K562 (cell line): ENCODE results near the gene HSPA1L. TPM values are rescaled to one million over a fixed set of nuclear protein-coding genes. Genes with fewer than 3 reads are reported as not detected.

Source experiments
- CREB3L1 ChIP-seq: fragments of 450-650 bp; IDR thresholded peaks from 2 replicates; pipeline ENCODE4 v1.6.1; 2014; ENCODE audit warnings: low read depth, mild to moderate bottlenecking, moderate library complexity, borderline replicate concordance
- NFYB ChIP-seq: IDR thresholded peaks from 2 replicates; pipeline ENCODE4 v1.6.1; 2011; ENCODE audit warnings: mild to moderate bottlenecking, moderate library complexity; ENCODE audit not compliant: insufficient read length; ENCODE audit errors: extremely low read depth
- POLR2AphosphoS2 ChIP-seq: IDR thresholded peaks from 2 replicates; pipeline ENCODE4 v1.6.1; 2012; ENCODE audit warnings: low read length, improper control_type of control experiment
- SIN3B ChIP-seq: fragments of 450-650 bp; IDR thresholded peaks from 2 replicates; pipeline ENCODE4 v1.6.1; 2017; ENCODE audit warnings: low read depth, mild to moderate bottlenecking, moderate library complexity
- STAT6 ChIP-seq: sonication (generic); formaldehyde crosslinking; IDR thresholded peaks from 2 replicates; pipeline ENCODE4 v1.8.1; 2023; ENCODE audit warnings: mild to moderate bottlenecking, missing genetic modification reagents
- TRIM25 ChIP-seq: fragments of 450-650 bp; IDR thresholded peaks from 2 replicates; pipeline ENCODE4 v1.7.0; 2016; ENCODE audit warnings: borderline replicate concordance
- ZHX1 ChIP-seq: fragments of 150-350 bp; conservative IDR thresholded peaks from 2 replicates; pipeline ENCODE4 v1.6.1; 2014; ENCODE audit warnings: low read length
- ZNF274 ChIP-seq: IDR thresholded peaks from 2 replicates; pipeline ENCODE4 v1.6.1; 2011; ENCODE audit warnings: low read depth, mild to moderate bottlenecking, low read length, moderate library complexity, borderline replicate concordance
- ZNF431 ChIP-seq: sonication (generic); formaldehyde crosslinking; IDR thresholded peaks from 2 replicates; pipeline ENCODE4 v1.8.0; 2022; ENCODE audit warnings: mild to moderate bottlenecking, missing genetic modification reagents
- ZNF655 ChIP-seq: fragments of 250-450 bp; sonication (Bioruptor Pico); IDR thresholded peaks from 2 replicates; pipeline ENCODE4 v1.5.0; 2021
- polyA plus RNA-seq, 8 experiments: library from polyadenylated mRNA; depleted of rRNA in 4 of 8; stranded (reverse) in 5 of 8; unstranded in 3 of 8; fragments of >200 nt; fragmentation: Nextera tagmentation in 2 of 8; fragmentation: Illumina TruSeq in 1 of 8; extraction: Ambion mirVana in 2 of 8; extraction: Trizol in 1 of 8; gene quantifications; 2 replicates each; pipeline versions ENCODE4 v1.2.1 to v1.2.3, GENCODE V29; 2011 to 2014; ENCODE audit warnings: inconsistent platforms in 1 of 8, missing spikeins in 1 of 8
- total RNA-seq, 7 experiments: library from RNA; depleted of rRNA in 6 of 7; stranded (reverse); fragments of >200 nt in 6 of 7; fragmentation: Illumina TruSeq in 2 of 7; extraction: Trizol in 2 of 7; gene quantifications; 2 replicates each; pipeline versions ENCODE4 v1.2.1 to v1.2.3, GENCODE V29; 2011 to 2021; ENCODE audit warnings: low replicate concordance in 1 of 7
- TF ChIP-seq, protein P1 (sequence below): fragments of 450-650 bp; conservative IDR thresholded peaks from 2 replicates; pipeline ENCODE4 v1.6.1; 2016; ENCODE audit warnings: missing genetic modification characterization, low read depth, mild to moderate bottlenecking, missing compliant biosample characterization, moderate library complexity
- TF ChIP-seq, protein P2 (sequence below): fragments of 250-450 bp; sonication (Bioruptor Pico); IDR thresholded peaks from 2 replicates; pipeline ENCODE4 v1.4.0; 2020; ENCODE audit warnings: mild to moderate bottlenecking

Gene HSPA1L
- total and polyA plus RNA-seq, 9 of the 15 experiments (the other 6 are each of a cell fraction or from before 2014, with no cell fraction given) = 0.14 to 2.1 (median 1.3) TPM

DNA sequence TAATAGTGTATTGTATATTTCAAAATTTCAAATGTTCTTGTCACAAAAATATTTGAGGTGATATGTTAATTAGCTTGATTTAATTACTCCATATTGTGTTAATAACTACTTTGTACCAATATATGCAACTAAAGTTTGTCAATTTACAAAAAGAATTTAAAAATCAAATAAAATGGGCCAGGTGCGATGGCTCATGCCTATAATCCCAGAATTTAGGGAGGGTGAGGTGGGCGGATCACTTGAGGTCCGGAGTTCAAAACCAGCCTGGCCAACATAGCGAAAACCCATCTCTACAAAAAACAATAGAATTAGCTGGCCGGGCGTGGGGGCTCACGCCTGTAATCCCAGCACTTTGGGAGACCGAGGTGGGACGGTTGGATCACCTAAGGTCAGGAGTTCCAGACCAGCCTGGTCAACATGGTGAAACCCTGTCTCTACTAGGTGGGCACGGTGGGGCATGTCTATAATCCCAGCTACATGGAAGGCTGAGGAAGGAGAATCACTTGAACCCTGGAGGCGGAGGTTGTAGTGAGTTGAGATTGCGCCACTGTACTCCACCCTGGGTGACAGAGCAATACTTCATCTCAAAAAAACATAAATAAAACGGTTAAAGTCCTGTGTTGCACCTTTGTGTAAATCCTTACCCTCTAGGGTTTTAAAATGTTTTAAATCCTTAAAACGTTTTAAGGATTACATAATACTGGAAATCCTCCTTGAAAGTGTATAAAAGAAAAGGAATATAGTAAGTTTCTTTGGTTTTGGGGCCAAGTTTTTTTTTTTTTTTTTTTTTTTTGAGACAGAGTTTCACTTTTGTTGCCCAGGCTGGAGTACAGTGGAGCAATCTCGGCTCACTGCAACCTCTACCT, 16.5 kb upstream of the HSPA1L start (continued):
- TF ChIP-seq STAT6 (CRISPR knock-in tag) (no peak), ZNF655 (CRISPR knock-in tag) (no peak), SIN3B (no peak), CREB3L1 (no peak), NFYB (no peak), ZHX1 (no peak), ZNF274 (no peak), ZNF431 (CRISPR knock-in tag) (0 out of 2 replicates have a peak, but pooled peaks have one; percentile 33), POLR2AphosphoS2 (peak; percentile 57; the same call in 1 of the 2 replicates), TRIM25 (0 out of 2 replicates have a peak, but pooled peaks have one; percentile 29)
- TF ChIP-seq, protein P1, sequence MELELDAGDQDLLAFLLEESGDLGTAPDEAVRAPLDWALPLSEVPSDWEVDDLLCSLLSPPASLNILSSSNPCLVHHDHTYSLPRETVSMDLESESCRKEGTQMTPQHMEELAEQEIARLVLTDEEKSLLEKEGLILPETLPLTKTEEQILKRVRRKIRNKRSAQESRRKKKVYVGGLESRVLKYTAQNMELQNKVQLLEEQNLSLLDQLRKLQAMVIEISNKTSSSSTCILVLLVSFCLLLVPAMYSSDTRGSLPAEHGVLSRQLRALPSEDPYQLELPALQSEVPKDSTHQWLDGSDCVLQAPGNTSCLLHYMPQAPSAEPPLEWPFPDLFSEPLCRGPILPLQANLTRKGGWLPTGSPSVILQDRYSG (tag) = no peak
- TF ChIP-seq, protein P2, sequence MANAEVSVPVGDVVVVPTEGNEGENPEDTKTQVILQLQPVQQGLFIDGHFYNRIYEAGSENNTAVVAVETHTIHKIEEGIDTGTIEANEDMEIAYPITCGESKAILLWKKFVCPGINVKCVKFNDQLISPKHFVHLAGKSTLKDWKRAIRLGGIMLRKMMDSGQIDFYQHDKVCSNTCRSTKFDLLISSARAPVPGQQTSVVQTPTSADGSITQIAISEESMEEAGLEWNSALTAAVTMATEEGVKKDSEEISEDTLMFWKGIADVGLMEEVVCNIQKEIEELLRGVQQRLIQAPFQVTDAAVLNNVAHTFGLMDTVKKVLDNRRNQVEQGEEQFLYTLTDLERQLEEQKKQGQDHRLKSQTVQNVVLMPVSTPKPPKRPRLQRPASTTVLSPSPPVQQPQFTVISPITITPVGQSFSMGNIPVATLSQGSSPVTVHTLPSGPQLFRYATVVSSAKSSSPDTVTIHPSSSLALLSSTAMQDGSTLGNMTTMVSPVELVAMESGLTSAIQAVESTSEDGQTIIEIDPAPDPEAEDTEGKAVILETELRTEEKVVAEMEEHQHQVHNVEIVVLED (CRISPR knock-in tag) = no peak
